CD4-positive, alpha-beta T cell (primary cell): ENCODE data around the gene MNT. TPM values are rescaled to one million over a fixed set of nuclear protein-coding genes. Genes with fewer than 3 reads are reported as not detected.

Experiments used
- ATAC-seq: fragments of 200-7000 bp; cut with Tn5 transposase; one replicate; pipeline ENCODE4 v1.10.0; 2022; ENCODE audit warnings: mild to moderate bottlenecking; ENCODE audit not compliant: poor library complexity
- CTCF ChIA-PET: fragments of 350-600 bp; sonication (Branson Sonifier 250); formaldehyde crosslinking; loops from one replicate; lab custom pipeline; 2021; ENCODE audit warnings: antibody characterized with exemption, inconsistent platforms; lab: Charles Lee
- POLR2A ChIA-PET: fragments of 350-600 bp; sonication (Branson Sonifier 250); formaldehyde crosslinking; loops from one replicate; lab custom pipeline; 2021; ENCODE audit warnings: antibody characterized with exemption, inconsistent platforms; lab: Charles Lee
- DNase-seq, 14 experiments: peaks; one replicate each; pipeline ENCODE4 v3.0.0-alpha.2; 2013 to 2020; ENCODE audit warnings: mixed read lengths in 2 of 14
- H3K27ac ChIP-seq, 2 donors: one replicate each; pipeline versions ENCODE4 v1.5.1 to v1.7.0; 2013; ENCODE audit warnings: low read length in 2 of 2, low read depth in 1 of 2, mild to moderate bottlenecking in 1 of 2
- H3K27me3 ChIP-seq, 2 experiments: 1 replicate in 1 of 2; 2 replicates in 1 of 2; pipeline versions ENCODE4 v1.6.1 to v1.7.0; 2013; ENCODE audit warnings: low read length in 2 of 2, control low read depth in 1 of 2, mild to moderate bottlenecking in 1 of 2, moderate library complexity in 1 of 2; ENCODE audit not compliant: insufficient read depth in 2 of 2, control insufficient read depth in 1 of 2
- H3K36me3 ChIP-seq: one replicate; pipeline ENCODE4 v1.6.1; 2013; ENCODE audit warnings: low read length, control low read depth; ENCODE audit not compliant: insufficient read depth
- H3K4me1 ChIP-seq: one replicate; pipeline ENCODE4 v1.6.1; 2013; ENCODE audit warnings: low read length, control low read depth; ENCODE audit not compliant: insufficient read depth
- H3K4me3 ChIP-seq: one replicate; pipeline ENCODE4 v1.5.1; 2013; ENCODE audit warnings: mild to moderate bottlenecking, low read length, moderate library complexity
- H3K9me3 ChIP-seq, 2 experiments: 1 replicate in 1 of 2; 2 replicates in 1 of 2; pipeline versions ENCODE4 v1.6.1 to v1.7.0; 2013; ENCODE audit warnings: low read length in 2 of 2, mild to moderate bottlenecking in 2 of 2, control low read depth in 1 of 2, moderate library complexity in 1 of 2; ENCODE audit not compliant: control insufficient read depth in 1 of 2, insufficient read depth in 1 of 2
- H3K27ac Mint-ChIP-seq: one replicate; pipeline ENCODE4 v1.8.0; 2020; ENCODE audit warnings: mixed read lengths
- H3K27me3 Mint-ChIP-seq: one replicate; pipeline ENCODE4 v1.8.0; 2021; ENCODE audit warnings: mixed read lengths
- H3K36me3 Mint-ChIP-seq: one replicate; pipeline ENCODE4 v1.8.0; 2021; ENCODE audit warnings: low read depth, mixed read lengths
- H3K4me1 Mint-ChIP-seq: one replicate; pipeline ENCODE4 v1.8.0; 2021; ENCODE audit warnings: low read depth, mixed read lengths
- H3K4me3 Mint-ChIP-seq: one replicate; pipeline ENCODE4 v1.8.0; 2020; ENCODE audit warnings: mild to moderate bottlenecking, mixed read lengths
- H3K9me3 Mint-ChIP-seq: one replicate; pipeline ENCODE4 v1.8.0; 2020; ENCODE audit warnings: mixed read lengths
- CTCF ChIP-seq: fragments of 200-600 bp; IDR thresholded peaks from one replicate; pipeline ENCODE4 v1.8.0; 2022; ENCODE audit warnings: antibody characterized with exemption, mild to moderate bottlenecking
- intact Hi-C, 2 experiments: fragments of 100-400 bp; cut with DNase I in 1 of 2; cut with micrococcal nuclease in 1 of 2; formaldehyde crosslinking; loops; one replicate each; pipeline versions ENCODE4 v1.15.1 to v1.9.0; 2023 to 2025; cut with DNase I, micrococcal nuclease
- total RNA-seq, 174 experiments: library from RNA in 2 of 174; stranded (reverse) in 2 of 174; gene quantifications; one replicate each; pipeline ENCODE4 v1.2.3 and lab custom pipeline; 2021 to 2026

Gene MNT
- total RNA-seq, 2 experiments from 2014 or later: 111 to 118 TPM

- ChIA-PET POLR2A (interaction anchor here (0.5 to 4.5 kb wide), 5 partner anchors 11 to 114 kb away, joined by 4 to 69 read pairs (median 24); partner anchors contain the start of gene MNT), CTCF (interaction anchor here (1.6 to 4.3 kb wide), 3 partner anchors 20 to 35 kb away, joined by 7 to 204 read pairs (median 52); partner anchors contain the start of gene MNT)
- H3K9me3 ChIP-seq: no peaks in the 10 kb centered on the region
- intact Hi-C loops: loop anchor here (10.0 kb wide), 2 partner anchors 294 to 304 kb away; no protein-coding TSS in a partner anchor
- no peaks in the 10 kb centered on the region for H3K27me3 Mint-ChIP-seq
- no peaks in the 10 kb centered on the region for H3K9me3 Mint-ChIP-seq
- no peak overlapping the region for H3K27ac ChIP-seq
- H3K27me3 ChIP-seq: no peaks in the 10 kb centered on the region
- no peak overlapping the region for H3K4me3 Mint-ChIP-seq
- H3K4me1 ChIP-seq: peaks cover 11% of the 10 kb centered on the region
- peaks cover 6% of the 10 kb centered on the region for H3K4me1 Mint-ChIP-seq
- H3K36me3 Mint-ChIP-seq: peaks cover 24% of the 10 kb centered on the region
- no peak for DNase-seq
- ATAC-seq: no peak
- peaks cover 55% of the 10 kb centered on the region for H3K36me3 ChIP-seq
- TF ChIP-seq CTCF: no peak
- H3K27ac Mint-ChIP-seq: no peak overlapping the region
- H3K4me3 ChIP-seq: no peak overlapping the region
Observed at GRCh38 chr17:2380950-2381649, 19.8 kb downstream of the MNT start.

- TF ChIP-seq CTCF: no peak
- Histone ChIP-seq H3K36me3 (peaks cover 55% of the 10 kb centered on the region), H3K9me3 (no peaks in the 10 kb centered on the region), H3K27me3 (no peaks in the 10 kb centered on the region), H3K4me3 (no peak overlapping the region), H3K4me1 (peaks cover 11% of the 10 kb centered on the region), H3K27ac (no peak overlapping the region)
- H3K9me3 Mint-ChIP-seq: no peaks in the 10 kb centered on the region
- ChIA-PET POLR2A (interaction anchor here (4.5 kb wide), 1 partner anchor 22 kb away, joined by 69 read pairs; the partner anchor contains the start of gene MNT), CTCF (interaction anchor here (1.4 to 4.3 kb wide), 2 partner anchors 36 kb away, joined by 4 to 204 read pairs; no protein-coding TSS in a partner anchor)
- peaks cover 27% of the 10 kb centered on the region for H3K36me3 Mint-ChIP-seq
- peaks cover 6% of the 10 kb centered on the region for H3K4me1 Mint-ChIP-seq
- intact Hi-C loops: loop anchor here (10.0 kb wide), 2 partner anchors 294 to 304 kb away; no protein-coding TSS in a partner anchor
- no peak overlapping the region for H3K4me3 Mint-ChIP-seq
- no peak overlapping the region for H3K27ac Mint-ChIP-seq
- DNase-seq (no peak), ATAC-seq (no peak)
- no peaks in the 10 kb centered on the region for H3K27me3 Mint-ChIP-seq
Observed at GRCh38 chr17:2380226-2380922, 20.5 kb downstream of the MNT start.

- peaks cover 6% of the 10 kb centered on the region for H3K4me1 Mint-ChIP-seq
- peaks cover 29% of the 10 kb centered on the region for H3K36me3 Mint-ChIP-seq
- H3K27ac Mint-ChIP-seq: no peak overlapping the region
- H3K27me3 ChIP-seq: no peaks in the 10 kb centered on the region
- ChIA-PET CTCF (interaction anchor here (1.4 kb wide), 1 partner anchor 36 kb away, joined by 4 read pairs; no protein-coding TSS in a partner anchor), POLR2A (no interaction called here)
- H3K4me3 Mint-ChIP-seq: no peak overlapping the region
- H3K9me3 Mint-ChIP-seq: no peaks in the 10 kb centered on the region
- no peak overlapping the region for H3K27ac ChIP-seq
- DNase-seq: no peak
- ATAC-seq: no peak
- H3K4me1 ChIP-seq: peaks cover 11% of the 10 kb centered on the region
- no peaks in the 10 kb centered on the region for H3K27me3 Mint-ChIP-seq
- H3K4me3 ChIP-seq: no peak overlapping the region
- no peaks in the 10 kb centered on the region for H3K9me3 ChIP-seq
- intact Hi-C loops: loop anchor here (10.0 kb wide), 2 partner anchors 295 to 305 kb away; no protein-coding TSS in a partner anchor
- H3K36me3 ChIP-seq: peaks cover 57% of the 10 kb centered on the region
- TF ChIP-seq CTCF: no peak
Observed at GRCh38 chr17:2379489-2380225, 21.2 kb downstream of the MNT start.
